HG02970 (cell line): ENCODE measurements around the gene SNAPC2.
"Not testable (repeated sequence)": the region's sequence is repeated elsewhere in the genome, so short reads cannot be mapped to it uniquely, and the experiment has no call there.

Source experiments
- ATAC-seq: cut with Tn5 transposase; IDR thresholded peaks from one replicate; pipeline ENCODE4 v1.9.1; 2021; ENCODE audit warnings: mild to moderate bottlenecking, moderate library complexity, moderate number of reproducible peaks; ENCODE audit not compliant: unreplicated experiment, low FRiP score

Gene SNAPC2

DNA sequence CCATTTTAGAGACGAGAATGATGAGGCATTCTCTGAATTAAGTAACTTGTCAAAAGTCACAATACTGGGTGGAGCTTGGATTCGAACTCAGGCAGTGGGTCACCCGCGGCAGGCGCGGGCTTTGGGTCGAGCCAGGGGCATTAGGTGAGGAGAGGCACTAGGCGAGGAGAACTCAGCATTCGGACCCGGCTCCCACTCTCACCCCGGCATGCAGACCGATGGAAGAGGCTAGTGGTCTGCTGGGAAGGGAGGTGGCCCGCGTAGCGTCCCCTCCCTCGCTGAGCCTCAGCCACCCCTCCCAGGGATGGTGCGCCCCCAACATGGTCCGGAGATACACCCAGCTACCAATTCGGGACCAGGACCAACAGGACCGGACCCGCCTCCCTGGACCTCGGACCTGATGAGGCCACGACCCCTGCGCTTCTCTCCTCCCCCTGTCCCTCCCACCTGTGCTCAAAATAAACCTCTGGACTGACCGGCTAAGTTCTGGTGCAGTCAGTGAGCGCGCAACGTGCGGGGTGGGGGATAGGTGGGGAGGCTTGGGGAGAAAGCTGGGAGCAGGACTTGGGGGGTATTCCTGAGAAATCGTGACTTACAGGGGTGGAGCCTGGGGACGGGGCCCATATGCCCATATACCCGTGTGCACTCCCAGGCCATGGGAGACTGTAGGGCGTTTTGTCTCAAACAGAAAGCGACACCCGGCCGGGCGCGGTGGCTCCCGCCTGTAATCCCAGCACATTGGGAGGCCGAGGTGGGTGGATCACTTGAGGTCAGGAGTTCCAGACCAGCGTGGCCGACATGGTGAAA lies 1.3 kb upstream of the SNAPC2 start:
- ATAC-seq, result no peak

DNA sequence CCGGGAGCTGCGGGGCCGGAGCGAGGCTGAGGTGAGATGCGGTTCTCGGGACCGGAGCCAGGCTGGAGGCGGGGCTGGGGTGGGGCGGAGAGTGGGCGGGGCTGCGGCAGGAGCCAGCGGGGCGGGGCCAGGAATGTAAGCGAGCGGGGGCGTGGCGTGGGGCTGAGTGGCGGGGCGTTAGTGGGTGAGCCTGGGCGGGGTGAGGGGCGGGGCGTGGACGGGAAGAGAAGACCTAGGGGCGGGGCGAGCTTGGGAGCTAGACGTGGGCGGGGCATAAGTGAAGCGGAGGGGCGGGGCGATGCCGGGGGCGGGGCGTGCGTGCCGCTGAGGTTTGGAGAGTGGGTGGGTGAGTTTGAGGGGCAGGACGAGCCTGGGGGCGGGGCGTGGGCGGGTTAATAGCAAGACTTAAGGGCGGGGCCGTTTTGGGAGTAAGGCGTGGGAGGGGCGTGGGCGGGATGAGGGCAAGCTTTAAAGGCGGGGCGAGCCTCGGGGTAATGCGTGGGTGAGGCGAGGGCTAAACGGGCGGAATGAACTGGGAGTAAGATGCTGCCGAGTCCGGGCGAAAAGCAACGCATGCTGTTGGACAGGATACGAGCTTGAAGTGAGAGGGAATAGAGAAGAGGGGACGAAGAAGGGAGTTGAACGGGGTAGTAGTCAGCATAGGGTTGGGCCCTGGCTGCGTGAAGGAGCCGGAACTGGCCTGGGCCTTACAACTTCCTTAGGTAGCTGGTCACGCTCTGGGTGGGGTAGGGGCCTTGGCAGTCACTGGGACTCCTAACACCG lies 572 bp downstream of the SNAPC2 start:
- ATAC-seq, result peak; percentile 44

DNA sequence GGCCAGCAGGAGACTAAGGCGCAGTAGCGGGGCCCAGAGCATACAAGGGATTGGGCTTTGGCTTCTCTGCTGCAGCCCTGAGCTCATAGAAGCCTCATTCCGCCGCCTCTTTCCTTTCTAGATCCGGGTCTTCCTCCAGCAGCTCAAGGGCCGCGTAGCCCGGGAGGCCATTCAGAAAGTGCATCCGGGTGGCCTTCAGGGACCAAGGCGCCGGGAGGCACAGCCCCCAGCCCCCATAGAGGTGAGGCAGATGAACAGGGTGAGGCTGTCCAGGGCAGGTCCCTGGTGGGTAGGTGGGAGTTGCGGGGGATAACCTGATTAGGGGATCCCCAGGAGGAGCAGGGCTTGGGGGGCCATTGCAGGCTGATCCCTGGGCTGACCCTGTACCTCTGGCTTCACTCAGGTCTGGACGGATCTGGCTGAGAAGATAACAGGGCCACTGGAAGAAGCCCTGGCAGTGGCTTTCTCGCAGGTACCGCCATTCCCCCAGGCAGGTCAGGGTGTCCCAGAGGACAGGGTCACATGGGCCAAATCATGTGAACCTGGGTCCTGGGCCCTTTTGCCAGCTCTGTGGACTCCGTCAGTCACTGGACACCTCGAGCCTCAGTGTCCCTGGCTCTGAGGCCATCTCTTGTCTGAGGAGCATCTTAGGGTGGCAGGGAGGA lies 1.3 kb downstream of the SNAPC2 start:
- ATAC-seq, result no peak

DNA sequence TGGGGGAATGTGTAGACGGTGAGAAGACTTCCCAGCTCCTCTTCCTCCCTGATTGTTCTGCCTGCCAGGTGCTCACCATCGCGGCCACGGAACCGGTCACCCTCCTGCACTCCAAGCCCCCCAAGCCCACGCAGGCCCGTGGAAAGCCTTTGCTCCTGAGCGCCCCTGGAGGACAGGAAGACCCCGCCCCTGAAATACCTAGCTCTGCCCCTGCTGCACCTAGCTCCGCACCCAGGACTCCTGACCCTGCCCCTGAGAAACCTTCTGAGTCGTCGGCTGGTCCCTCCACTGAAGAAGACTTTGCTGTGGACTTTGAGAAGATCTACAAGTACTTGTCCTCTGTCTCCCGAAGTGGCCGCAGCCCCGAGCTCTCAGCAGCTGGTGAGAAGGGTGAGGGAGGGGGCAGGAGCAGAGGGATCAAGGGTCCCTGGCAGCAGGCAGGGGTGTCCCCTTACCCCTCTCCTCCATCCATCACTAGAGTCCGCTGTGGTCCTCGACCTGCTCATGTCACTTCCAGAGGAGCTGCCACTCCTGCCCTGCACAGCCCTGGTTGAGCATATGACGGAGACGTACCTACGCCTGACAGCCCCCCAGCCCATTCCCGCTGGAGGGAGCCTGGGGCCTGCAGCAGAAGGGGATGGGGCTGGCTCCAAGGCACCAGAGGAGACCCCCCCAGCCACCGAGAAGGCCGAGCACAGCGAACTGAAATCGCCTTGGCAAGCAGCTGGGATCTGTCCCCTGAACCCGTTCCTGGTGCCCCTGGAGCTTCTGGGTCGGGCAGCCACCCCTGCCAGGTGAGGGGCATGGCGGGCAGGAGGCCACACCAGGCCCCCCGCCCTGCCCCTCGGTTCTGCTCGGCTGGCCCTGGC lies 2.1 kb downstream of the SNAPC2 start:
- ATAC-seq, result no peak

DNA sequence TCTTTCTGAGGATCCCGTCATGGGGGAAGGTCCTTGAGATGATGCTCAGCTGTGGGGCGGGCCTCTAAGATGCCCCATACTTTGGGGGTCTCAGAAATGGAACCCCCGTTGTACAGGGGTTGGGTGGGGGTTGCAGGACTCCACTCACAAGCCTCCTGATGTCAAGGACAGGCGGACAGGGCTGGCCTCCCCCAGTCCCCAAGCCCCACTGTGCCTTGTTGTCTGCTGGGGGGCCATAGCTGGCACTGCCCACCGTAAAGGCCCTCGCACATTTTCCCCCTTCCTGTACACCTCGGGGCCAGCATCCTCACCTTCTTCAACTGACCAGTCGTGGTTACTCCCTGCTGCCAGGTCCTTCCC lies 2.7 kb downstream of the SNAPC2 start:
- no peak for ATAC-seq

DNA sequence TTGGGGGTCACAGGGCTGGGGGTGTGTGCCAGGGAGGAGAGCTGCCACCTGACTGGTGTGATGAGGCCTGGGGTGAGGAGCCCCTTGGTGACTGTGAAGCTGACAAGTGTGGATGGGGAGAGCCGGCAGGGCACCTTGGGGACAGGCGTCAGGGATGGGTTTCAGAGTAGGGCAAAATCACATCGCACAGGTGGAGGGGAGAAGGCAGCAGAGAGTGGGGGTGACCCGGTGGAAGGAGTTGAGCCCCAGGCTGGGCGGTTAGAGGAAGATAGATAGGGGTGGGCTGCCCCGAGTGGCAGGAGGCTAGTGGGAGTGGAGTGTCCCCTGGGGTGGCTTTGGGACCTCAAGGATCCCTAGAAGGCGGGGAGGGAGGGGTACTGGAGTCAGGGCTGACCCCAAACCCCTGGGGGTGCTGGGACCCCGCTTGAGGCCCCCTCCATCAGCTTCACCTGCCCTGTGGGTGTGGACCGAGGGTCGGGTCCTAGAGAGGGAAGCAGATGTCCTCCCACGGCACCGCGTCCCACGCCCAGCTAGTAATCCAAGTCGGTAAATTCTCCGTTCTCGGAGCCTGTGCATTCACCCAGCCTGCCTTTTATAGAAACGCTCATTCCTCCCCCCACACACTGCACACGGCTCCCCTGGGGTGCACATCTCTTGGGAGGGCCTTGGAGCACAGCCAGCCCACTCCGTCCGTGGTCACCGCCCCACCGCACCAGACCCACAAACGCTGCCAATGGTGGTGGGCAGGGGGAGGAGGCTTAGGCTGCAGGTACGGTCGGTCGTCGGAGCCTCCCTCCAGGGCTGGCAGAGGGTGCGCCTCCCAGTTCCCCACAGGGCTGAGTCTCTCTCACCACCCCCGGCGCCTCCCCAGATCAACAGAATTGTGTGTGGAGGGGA lies 3.4 kb downstream of the SNAPC2 start:
- ATAC-seq, result no peak

DNA sequence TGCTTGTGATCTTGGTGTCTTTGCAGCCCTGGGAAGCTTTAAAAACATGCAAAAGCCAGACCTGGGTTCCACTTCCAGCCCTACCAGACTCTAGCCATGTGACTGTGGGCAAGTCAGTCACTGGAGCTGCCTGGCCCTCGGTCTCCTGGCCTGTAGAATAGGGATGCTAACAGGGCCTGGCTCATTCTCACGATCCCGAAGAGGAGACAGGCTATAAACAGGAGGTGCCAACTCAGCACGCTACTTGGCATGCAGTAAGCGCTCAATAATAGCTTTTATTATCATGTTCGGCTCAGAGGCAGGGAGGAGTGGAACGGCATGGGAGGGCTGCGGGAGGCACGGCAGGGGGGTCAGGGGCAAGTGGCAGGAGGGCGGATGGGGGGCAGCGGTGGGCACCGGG lies 4.1 kb downstream of the SNAPC2 start:
- no peak for ATAC-seq

DNA sequence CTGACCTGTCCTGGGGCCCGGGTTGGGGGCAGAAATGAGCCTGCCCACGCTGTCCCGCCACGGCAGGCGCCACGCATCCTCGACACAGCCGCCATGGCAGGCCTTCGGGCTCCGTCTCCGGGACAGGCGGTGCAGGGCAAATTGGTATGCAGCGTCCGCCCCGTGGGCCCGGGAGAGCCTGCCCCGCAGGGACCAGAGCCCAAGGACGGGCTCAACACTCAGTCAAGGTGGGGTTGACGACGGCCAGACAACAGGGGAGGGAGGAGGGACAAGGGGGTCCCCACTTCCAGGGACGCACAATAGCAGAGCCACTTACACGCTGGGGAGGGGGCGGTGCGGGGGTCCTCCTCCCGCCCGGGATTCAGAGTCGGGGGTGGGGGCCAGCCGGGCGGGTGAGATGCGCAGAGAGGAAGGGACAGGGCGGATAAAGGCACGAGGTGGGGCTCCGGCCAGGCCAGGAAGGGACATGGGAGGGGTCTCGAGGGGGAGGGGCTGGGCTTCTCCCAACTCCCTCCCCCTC lies 4.6 kb downstream of the SNAPC2 start:
- ATAC-seq, result no peak

DNA sequence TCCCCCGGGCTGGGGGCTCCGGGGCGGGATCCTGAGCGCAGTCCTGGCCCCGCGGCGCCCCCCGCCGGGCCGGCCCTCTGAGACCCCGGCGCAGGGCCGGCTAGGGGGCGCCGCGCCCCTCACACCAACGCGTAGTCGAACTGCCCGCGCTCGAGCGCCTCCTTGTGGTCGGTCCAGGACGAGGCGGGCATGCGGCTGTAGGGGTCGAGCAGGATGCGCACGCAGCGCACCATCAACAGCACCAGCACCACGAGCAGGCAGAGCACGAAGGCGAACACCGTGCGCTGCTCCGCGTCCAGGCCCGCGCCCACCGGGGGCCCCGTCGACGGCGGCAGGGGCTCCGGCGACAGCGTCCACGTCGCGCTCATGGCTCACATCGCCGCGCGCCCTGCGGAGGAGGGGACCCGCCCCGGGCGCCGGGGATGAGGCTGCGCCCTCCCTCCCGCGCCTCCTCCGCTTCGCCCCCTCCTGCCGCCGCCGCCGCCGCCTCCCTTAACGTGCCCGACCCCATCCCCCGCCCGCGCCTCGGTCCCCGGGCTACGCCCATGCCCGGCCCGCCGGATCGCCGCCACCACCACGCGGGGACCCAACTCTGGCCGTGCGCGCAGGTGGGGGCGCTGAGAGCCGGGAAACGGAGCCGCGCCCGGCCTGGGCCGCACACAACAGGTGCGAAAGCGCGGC lies 5.2 kb downstream of the SNAPC2 start:
- ATAC-seq, result no peak

DNA sequence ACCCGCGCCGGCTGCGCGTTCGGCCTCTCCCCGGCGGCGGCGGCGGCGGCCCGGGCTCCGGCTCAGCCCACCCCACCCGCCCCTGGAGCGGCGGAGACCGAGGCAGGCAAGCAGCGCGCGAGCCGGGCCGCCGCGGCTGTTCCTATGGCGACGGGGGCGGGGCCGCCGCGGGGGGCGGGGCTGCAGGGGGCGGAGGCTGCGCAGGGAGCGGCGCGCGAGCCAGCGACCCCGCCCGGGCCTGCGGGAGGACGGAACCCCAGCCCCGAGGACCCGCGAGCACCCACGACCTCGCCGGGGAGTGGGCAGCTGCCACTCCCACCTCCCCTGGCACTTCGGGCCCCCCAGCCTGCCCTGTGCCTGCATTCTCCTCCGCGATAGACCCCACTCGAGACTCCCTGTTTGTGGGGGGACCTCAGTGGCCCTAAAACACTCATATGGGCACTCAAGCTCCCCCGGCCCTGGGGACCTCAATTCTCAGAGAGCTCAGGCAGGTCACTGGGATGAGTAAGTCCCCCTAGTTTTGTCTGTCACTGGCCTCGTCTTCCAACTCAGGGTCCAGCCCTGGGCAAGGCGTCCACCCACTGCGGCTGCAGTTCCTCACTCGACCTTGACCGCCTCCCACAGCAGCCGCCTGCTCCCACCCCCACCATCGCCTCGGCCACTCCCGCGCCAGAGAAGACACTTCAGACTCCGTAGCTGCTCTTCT lies 6.0 kb downstream of the SNAPC2 start, which contains the start of gene CTXN1:
TSS of gene CTXN1 (minus strand) at position 115 of the 706 bp plus-strand sequence. CDS start 597 bp downstream, outside the sequence.
- ATAC-seq, result no peak

DNA sequence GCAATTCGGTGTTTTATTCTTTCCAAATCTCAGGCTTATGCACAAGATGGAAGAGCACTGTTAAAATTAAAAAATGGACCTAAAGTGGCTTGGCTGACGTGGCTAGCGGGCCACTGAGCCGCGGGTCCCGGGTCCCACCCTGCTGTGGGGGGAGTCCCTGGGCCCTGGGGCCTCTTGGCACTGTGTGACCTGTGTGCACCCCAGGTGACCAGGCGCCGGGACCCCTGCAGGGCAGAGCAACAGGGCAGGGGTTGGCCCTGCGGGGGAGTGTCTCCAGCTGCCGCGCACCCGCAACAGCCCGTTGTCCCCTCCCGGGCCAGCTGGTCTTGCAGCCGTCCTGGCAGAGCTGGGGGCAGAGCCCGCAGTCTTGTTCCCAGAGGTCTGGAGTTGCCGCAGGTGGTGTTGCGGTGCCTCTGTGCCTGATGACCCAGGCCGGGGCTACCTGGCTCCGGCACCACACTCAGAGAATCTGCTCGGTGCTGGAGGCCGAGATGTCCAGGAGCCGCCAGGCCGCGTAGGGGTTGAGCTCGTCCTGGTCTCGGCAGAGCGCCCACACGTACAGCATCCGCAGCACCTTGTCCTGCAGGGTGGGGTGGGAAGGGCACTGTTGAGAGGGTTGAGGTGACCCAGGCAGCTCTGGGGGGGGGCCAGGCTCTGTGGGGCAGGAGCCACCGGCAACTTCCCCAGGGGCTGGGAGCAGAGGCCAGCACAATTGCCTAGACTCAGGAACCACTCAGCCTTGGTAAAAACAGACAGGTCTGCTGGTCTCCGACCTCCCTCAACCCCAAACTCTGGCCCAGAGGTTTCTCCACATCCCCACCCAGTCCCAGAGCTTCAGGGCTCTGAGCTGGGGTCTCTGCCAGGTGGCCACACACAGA lies 6.8 kb downstream of the SNAPC2 start:
- ATAC-seq, result no peak

DNA sequence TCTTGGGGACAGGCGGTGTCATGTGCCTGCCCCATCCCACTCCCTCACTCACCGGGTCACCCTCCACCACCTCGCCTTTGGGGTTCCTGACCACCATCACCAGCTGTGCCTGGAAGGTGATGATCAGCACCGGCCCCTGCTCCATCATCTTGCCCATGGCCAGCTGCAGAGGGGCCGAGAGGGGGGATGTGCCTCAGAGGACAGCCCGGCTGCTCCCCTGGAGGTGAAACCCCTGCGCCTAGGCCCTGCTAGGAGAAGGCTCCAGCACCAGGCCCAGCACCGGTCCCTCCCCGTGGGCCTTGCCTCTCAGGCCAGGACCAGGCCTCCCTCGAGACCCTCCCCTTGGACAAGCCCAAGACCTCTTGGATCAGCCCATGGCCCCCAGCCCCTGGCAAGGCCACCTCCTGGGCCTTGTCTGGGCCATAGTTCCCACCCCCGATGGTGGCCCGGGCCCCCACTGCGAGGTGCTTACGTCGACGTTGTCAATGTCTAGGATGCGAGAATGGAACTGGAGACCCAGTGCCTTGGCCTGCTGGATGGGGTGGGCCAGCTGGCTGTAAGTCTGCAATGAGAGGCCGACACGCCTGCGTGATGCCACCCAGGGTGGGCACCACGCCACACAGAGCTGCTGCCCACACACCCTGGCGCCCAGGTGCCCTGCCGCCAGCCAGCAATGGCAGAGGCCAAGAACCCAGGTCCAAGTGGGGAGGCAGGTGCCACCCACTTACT lies 7.6 kb downstream of the SNAPC2 start:
- ATAC-seq, result no peak

DNA sequence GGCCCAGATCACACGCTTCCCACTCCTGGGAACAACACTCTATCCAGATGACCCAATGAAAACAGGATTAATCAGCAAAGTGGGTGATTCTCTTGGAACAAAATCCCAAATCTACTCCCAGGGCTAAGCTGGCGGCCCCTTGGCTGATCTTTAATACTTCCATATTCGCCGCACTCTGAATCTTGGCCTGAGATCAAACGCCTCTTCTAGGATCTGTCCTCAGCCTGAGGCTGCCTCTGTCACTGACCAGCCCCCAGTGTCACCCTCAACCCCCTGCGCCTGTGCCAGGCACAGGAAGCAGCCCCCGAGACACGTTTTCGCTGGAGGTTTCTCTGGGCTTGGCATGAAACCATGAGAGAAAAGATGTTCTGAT lies 8.2 kb downstream of the SNAPC2 start:
- ATAC-seq, result no peak

DNA sequence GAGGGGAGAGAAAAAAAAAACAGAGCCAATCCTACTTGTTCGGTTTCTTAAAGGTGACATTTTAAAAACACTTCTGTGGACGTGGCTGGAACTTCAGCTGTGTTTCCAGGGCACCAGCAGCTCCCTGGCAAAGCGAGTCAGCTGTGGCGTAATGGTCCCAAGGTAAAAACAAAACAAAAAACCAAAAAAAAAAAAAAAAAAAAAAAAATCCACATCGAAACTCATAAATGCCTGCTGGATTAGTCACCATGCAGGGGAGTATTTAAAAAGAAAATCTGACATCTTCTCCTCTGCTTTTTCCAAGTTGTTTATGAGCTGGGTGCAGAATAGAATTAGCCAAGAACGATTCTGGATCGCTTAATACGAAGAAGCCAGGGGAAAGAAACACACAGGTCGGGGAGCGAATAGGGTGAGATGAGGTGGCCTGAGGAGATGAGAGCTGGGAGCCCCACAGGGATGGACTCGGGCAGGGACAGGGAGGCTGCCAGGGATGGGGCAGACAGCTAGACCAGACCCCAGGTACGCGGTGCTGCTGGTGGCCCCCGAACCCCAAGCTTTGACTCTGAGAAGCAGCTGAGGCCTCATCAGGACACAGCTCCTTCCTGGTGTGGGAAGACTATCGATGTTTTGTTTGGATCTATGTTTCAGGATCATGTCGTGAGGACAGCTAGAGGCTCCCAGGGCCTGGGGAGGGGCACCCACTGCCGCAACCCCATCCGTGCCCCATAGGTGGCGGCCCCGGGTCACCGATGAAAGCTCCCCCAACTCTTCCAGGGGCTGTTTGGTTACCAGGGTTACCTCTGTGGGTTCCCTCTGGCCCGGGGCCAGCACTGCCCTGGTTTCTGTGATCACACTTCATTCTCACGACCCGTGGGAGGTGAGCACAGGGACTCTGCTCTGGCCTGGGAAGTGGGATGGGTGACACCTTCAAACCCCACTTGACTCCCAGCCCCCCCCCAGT lies 8.9 kb downstream of the SNAPC2 start:
- no peak for ATAC-seq

DNA sequence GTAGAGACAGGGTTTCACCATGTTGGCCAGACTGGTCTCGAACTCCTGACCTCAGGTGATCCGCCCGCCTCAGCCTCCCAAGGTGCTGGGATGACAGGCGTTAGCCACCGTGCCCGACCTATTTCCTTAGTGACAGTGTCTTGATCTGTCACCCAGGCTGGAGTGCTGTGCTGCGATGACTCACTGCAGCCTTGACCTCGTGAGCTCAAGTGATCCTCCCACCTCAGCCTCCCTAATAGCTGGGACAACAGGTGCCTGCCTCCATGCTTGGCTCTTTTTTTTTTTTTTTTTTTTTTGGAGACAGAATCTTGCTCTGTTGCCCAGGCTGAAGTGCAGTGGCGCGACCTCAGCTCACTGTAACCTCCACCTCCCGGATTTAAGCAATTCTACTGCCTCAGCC lies 9.9 kb downstream of the SNAPC2 start:
- not testable (repeated sequence) for ATAC-seq
